Endodermal cell (in vitro differentiated cells): Measurements from ENCODE around the gene DDAH1. TPM values are rescaled to one million over a fixed set of nuclear protein-coding genes. Genes with fewer than 3 reads are reported as not detected.

Experiments
- DNase-seq: peaks from one replicate; pipeline ENCODE4 v3.0.0-alpha.2; 2017
- H3K27ac ChIP-seq: 2 replicates; pipeline ENCODE4 v1.5.1; 2013; ENCODE audit warnings: mild to moderate bottlenecking, low read depth, low read length, moderate library complexity
- H3K27me3 ChIP-seq: 2 replicates; pipeline ENCODE4 v1.6.1; 2013; ENCODE audit warnings: mild to moderate bottlenecking, low read length, moderate library complexity; ENCODE audit not compliant: insufficient read depth, control insufficient read depth, poor library complexity, severe bottlenecking
- H3K36me3 ChIP-seq: 2 replicates; pipeline ENCODE4 v1.7.0; 2013; ENCODE audit warnings: mild to moderate bottlenecking, low read length, moderate library complexity; ENCODE audit not compliant: control insufficient read depth, insufficient read depth
- H3K4me1 ChIP-seq: one replicate; pipeline ENCODE4 v1.7.0; 2013; ENCODE audit warnings: low read length; ENCODE audit not compliant: control insufficient read depth, insufficient read depth
- H3K4me3 ChIP-seq: 2 replicates; pipeline ENCODE4 v1.5.1; 2013; ENCODE audit warnings: mild to moderate bottlenecking, low read length, moderate library complexity
- H3K9ac ChIP-seq: 2 replicates; pipeline ENCODE4 v1.6.1; 2013; ENCODE audit warnings: mild to moderate bottlenecking, low read length, moderate library complexity; ENCODE audit not compliant: poor library complexity, severe bottlenecking; ENCODE audit errors: extremely low read depth
- H3K9me3 ChIP-seq: 2 replicates; pipeline ENCODE4 v1.6.1; 2013; ENCODE audit warnings: mild to moderate bottlenecking, low read length, moderate library complexity; ENCODE audit not compliant: control insufficient read depth
- H3K27ac Mint-ChIP-seq: 2 replicates; pipeline ENCODE4 v1.8.0; 2020; ENCODE audit warnings: mixed read lengths
- H3K27me3 Mint-ChIP-seq: 2 replicates; pipeline ENCODE4 v1.8.0; 2021; ENCODE audit warnings: mild to moderate bottlenecking, mixed read lengths; ENCODE audit not compliant: insufficient read depth
- H3K36me3 Mint-ChIP-seq: 2 replicates; pipeline ENCODE4 v1.8.0; 2020; ENCODE audit warnings: low read depth, mixed read lengths
- H3K4me1 Mint-ChIP-seq: 2 replicates; pipeline ENCODE4 v1.8.0; 2020; ENCODE audit warnings: mixed read lengths
- H3K4me3 Mint-ChIP-seq: 2 replicates; pipeline ENCODE4 v1.8.0; 2020; ENCODE audit warnings: mild to moderate bottlenecking, moderate library complexity, mixed read lengths
- H3K9me3 Mint-ChIP-seq: 2 replicates; pipeline ENCODE4 v1.8.0; 2020; ENCODE audit warnings: mild to moderate bottlenecking, mixed read lengths
- WGBS, 2 experiments: methylation state at CpG; one replicate each; pipeline versions ENCODE4 v1.1.5 to v1.1.7; 2013; ENCODE audit warnings: missing lambda C conversion rate in 2 of 2, mixed read lengths in 1 of 2; ENCODE audit not compliant: insufficient coverage in 1 of 2, insufficient read length in 1 of 2; 5-methylcytosine and 5-hydroxymethylcytosine counted together
- total RNA-seq, 2 donors: library from RNA; stranded (reverse); fragmentation: NEBNext Ultra II Directional in 1 of 2; extraction: Animal tissue kit (Norgen Biotek cat#: 25700) in 1 of 2; gene quantifications; 2 replicates in 1 of 2; 3 replicates in 1 of 2; pipeline ENCODE4 v1.2.1, GENCODE V29; 2021
- TF ChIP-seq, protein P1 (sequence below): fragments of 200-600 bp; sonication (generic); conservative IDR thresholded peaks from 2 replicates; pipeline ENCODE4 v1.5.0; 2021; ENCODE audit warnings: antibody characterized with exemption, mild to moderate bottlenecking

Gene DDAH1
- total RNA-seq, 2 donors from 2014 or later, result 16.3 to 22.8 TPM

DNA sequence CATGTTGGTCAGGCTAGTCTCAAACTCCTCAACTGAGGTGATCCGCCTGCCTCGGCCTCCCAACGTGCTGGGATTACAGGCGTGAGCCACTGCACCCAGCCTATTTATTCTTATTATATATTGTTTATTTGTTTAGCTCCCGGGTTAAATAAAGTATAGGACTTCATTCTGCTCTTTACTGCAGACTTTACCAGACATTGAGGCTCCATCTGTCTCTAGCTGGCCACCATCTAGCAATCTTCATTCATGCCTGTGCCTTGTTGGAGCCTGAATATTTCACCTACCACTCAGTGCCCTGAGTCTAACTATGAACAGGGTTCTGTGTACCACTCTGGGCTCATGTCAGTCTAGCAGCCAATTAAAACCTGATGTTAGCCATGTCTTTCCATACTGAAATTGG is 2.1 kb upstream of the DDAH1 start:
- no peak overlapping the region for H3K4me3 ChIP-seq
- no peaks in the 10 kb centered on the region for H3K36me3 ChIP-seq
- peaks cover 37% of the 10 kb centered on the region for H3K27me3 ChIP-seq
- Mint-ChIP-seq H3K27ac (no peak overlapping the region), H3K36me3 (no peaks in the 10 kb centered on the region), H3K9me3 (no peaks in the 10 kb centered on the region), H3K4me1 (peaks cover 14% of the 10 kb centered on the region), H3K27me3 (peaks cover 38% of the 10 kb centered on the region), H3K4me3 (no peak overlapping the region)
- no peaks in the 10 kb centered on the region for H3K4me1 ChIP-seq
- no peak overlapping the region for H3K27ac ChIP-seq
- no peak for DNase-seq
- 88% methylated on average over 4 of the region's 5 CpGs; no CpG with 5 or more reads in 1 of the 2 experiments for WGBS, 2 experiments
- H3K9me3 ChIP-seq, result no peaks in the 10 kb centered on the region
- H3K9ac ChIP-seq, result no peak overlapping the region
- TF ChIP-seq, protein P1, sequence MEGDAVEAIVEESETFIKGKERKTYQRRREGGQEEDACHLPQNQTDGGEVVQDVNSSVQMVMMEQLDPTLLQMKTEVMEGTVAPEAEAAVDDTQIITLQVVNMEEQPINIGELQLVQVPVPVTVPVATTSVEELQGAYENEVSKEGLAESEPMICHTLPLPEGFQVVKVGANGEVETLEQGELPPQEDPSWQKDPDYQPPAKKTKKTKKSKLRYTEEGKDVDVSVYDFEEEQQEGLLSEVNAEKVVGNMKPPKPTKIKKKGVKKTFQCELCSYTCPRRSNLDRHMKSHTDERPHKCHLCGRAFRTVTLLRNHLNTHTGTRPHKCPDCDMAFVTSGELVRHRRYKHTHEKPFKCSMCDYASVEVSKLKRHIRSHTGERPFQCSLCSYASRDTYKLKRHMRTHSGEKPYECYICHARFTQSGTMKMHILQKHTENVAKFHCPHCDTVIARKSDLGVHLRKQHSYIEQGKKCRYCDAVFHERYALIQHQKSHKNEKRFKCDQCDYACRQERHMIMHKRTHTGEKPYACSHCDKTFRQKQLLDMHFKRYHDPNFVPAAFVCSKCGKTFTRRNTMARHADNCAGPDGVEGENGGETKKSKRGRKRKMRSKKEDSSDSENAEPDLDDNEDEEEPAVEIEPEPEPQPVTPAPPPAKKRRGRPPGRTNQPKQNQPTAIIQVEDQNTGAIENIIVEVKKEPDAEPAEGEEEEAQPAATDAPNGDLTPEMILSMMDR, result no peak

DNA sequence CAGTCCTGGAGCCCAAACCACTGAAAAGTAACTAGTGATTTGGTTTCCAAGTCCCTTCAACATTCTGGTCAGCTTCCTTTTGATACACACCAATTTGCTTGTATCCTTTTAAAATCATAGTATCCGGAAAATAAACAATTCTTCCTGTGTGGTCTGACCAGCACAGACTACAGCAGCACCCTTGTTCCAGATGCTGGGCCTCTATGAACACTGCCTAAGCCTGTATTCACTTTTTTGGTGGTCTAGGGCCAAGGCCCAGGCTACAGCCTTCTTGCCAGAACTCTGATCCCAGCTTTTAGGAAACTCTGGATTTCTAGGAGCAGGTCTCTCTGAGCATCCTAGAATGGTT is 801 bp upstream of the DDAH1 start:
- Histone ChIP-seq H3K27me3 (peaks cover 37% of the 10 kb centered on the region), H3K36me3 (no peaks in the 10 kb centered on the region), H3K9ac (no peak overlapping the region), H3K9me3 (no peaks in the 10 kb centered on the region), H3K4me3 (peak overlapping the region; percentile 82), H3K27ac (no peak overlapping the region), H3K4me1 (no peaks in the 10 kb centered on the region)
- DNase-seq, result no peak
- no peaks in the 10 kb centered on the region for H3K9me3 Mint-ChIP-seq
- TF ChIP-seq, protein P1, result no peak
- 74 to 100% methylated on average over 1 of the region's 1 CpG for whole genome bisulfite sequencing, 2 experiments
- no peaks in the 10 kb centered on the region for H3K36me3 Mint-ChIP-seq
- H3K4me1 Mint-ChIP-seq, result peaks cover 7% of the 10 kb centered on the region
- H3K27ac Mint-ChIP-seq, result no peak overlapping the region
- peaks cover 39% of the 10 kb centered on the region for H3K27me3 Mint-ChIP-seq
- H3K4me3 Mint-ChIP-seq, result peak overlapping the region; percentile 65

DNA sequence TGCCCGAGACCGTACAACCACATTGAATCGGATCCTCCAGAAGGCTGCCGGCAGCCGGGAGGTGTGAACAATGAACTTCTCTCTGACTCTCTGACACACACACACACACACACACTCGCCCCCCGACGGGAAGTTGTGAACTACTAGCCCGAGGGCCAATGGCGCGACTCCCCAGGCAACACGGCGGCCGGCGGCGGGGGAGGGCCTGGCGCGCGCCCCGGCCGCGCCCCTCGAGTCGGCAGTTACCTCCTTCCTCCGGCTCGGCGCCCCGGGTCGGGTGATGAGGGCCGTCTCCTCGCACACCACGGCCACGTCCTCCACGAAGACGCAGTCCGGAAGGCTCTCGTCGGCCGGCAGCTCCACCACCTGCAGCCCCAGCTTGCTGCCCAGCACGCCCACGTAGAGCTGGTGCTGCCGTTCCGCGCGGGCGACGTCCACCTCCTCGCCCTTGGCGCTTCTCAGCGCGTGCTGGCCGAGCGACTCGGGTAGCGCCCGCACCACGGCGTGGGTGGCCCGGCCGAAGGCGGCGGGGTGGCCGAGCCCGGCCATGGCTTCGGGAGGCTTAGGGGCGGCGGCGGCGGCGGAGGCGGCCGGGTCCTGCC is 361 bp downstream of the DDAH1 start:
- H3K27me3 ChIP-seq, result peaks cover 37% of the 10 kb centered on the region
- H3K36me3 Mint-ChIP-seq, result no peaks in the 10 kb centered on the region
- peaks cover 7% of the 10 kb centered on the region for H3K4me1 Mint-ChIP-seq
- H3K9me3 ChIP-seq, result no peaks in the 10 kb centered on the region
- H3K27ac Mint-ChIP-seq, result no peak overlapping the region
- DNase-seq, result peak; percentile 85
- peaks cover 39% of the 10 kb centered on the region for H3K27me3 Mint-ChIP-seq
- WGBS, 2 experiments, result 0% methylated on average over 20 to 72 of the region's 72 CpGs
- peak overlapping the region; percentile 82 for H3K4me3 ChIP-seq
- H3K9ac ChIP-seq, result no peak overlapping the region
- H3K4me1 ChIP-seq, result no peaks in the 10 kb centered on the region
- no peaks in the 10 kb centered on the region for H3K9me3 Mint-ChIP-seq
- H3K27ac ChIP-seq, result no peak overlapping the region
- peak overlapping the region; percentile 65 for H3K4me3 Mint-ChIP-seq
- TF ChIP-seq, protein P1, result no peak
- no peaks in the 10 kb centered on the region for H3K36me3 ChIP-seq
